ENCODE data around the gene SLC25A24. TPM values are rescaled to one million over a fixed set of nuclear protein-coding genes. Genes with fewer than 3 reads are reported as not detected.
"Not testable (repeated sequence)": the region's sequence is repeated elsewhere in the genome, so short reads cannot be mapped to it uniquely, and the experiment has no call there.

The SLC25A24 gene
- total RNA-seq, 1 experiment from 2014 or later, result 124 TPM

GRCh38 chr1:108211014-108211413 lies 10.9 kb upstream of the SLC25A24 start:
- DNase-seq (ENCODE audit: low read depth in 1 of 2, low spot score in 2 of 2), result no peak
- no peaks in the 10 kb centered on the region for H3K36me3 ChIP-seq
- no peaks in the 10 kb centered on the region for H3K4me1 ChIP-seq (replicated peaks)
- H3K4me3 ChIP-seq, result no peak overlapping the region
- H3K27ac ChIP-seq, result no peak overlapping the region
- no peaks in the 10 kb centered on the region for H3K9me3 ChIP-seq (replicated peaks)
- peaks cover 31% of the 10 kb centered on the region for H3K27me3 ChIP-seq (replicated peaks)

- H3K27me3 ChIP-seq (replicated peaks), result peaks cover 31% of the 10 kb centered on the region
- no peak overlapping the region for H3K27ac ChIP-seq
- H3K36me3 ChIP-seq, result no peaks in the 10 kb centered on the region
- H3K9me3 ChIP-seq (replicated peaks), result no peaks in the 10 kb centered on the region
- H3K4me1 ChIP-seq (replicated peaks), result no peaks in the 10 kb centered on the region
- no peak overlapping the region for H3K4me3 ChIP-seq
- DNase-seq (ENCODE audit: low read depth in 1 of 2, low spot score in 2 of 2), result no peak
Measured at GRCh38 chr1:108209456-108210108, 9.4 kb upstream of the SLC25A24 start.

DNA sequence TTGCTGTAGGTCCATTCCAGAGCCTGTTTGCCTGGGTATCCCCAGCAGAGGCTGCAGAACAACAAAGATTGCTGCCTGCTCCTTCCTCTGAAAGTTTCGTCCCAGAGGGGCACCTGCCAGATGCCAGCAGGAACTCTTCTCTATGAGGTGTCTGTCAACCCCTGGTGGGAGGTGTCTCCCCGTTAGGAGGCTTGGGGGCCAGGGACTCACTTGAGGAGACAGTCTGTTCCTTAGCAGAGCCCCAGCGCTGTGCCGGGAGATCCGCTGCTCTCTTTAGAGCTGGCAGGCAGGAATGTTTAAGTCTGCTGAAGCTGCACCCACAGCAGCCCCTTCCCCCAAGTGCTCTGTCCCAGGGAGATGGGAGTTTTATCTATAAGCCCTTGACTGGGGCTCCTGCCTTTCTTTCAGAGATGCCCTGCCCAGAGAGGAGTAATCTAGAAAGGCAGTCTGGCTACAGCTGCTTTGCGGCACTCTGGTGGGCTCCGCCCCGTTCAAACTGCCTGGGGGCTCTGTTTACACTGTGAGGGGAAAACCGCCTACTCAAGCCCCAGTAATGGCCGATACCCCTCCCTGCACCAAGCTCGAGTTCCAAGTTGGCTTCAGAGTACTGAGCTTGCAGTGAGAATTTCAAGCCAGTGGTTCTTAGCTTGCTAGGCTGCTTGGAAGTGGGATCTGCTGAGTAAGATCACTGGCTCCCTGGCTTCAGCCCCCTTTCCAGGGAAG lies 8.7 kb upstream of the SLC25A24 start:
- H3K27me3 ChIP-seq (replicated peaks), result peaks cover 31% of the 10 kb centered on the region
- no peaks in the 10 kb centered on the region for H3K4me1 ChIP-seq (replicated peaks)
- DNase-seq (ENCODE audit: low read depth in 1 of 2, low spot score in 2 of 2), result no peak
- H3K36me3 ChIP-seq, result no peaks in the 10 kb centered on the region
- H3K27ac ChIP-seq, result no peak overlapping the region
- no peak overlapping the region for H3K4me3 ChIP-seq
- H3K9me3 ChIP-seq (replicated peaks), result no peaks in the 10 kb centered on the region

- H3K27ac ChIP-seq; H3K4me3 ChIP-seq; DNase-seq (ENCODE audit: low read depth in 1 of 2, low spot score in 2 of 2); H3K9me3 ChIP-seq (replicated peaks): not testable (repeated sequence)
- Histone ChIP-seq H3K27me3 (replicated peaks) (peaks cover 15% of the 10 kb centered on the region), H3K4me1 (replicated peaks) (peaks cover 13% of the 10 kb centered on the region), H3K36me3 (peaks cover 18% of the 10 kb centered on the region)
Measured at GRCh38 chr1:108203582-108203981, 3.4 kb upstream of the SLC25A24 start.

DNA sequence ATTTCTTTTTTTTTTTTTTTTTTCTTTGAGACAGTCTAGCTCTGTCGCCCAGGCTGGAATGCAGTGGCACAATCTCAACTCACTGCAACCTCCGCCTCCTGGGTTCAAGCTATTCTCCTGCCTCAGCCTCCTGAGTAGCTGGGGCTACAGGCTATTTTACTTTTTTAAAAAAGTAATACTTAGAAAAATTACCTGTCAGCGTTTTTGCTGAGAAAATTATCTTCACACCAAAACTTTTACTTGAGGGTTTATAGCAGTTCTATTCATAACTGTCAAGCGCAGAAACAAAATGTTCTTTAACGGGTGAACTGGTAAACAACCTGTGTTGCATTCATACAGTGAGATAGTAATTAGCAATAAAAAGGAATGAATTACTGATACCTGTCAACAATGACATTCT lies 1.5 kb upstream of the SLC25A24 start:
- no peak overlapping the region for H3K4me3 ChIP-seq
- H3K27me3 ChIP-seq (replicated peaks), result peaks cover 4% of the 10 kb centered on the region
- DNase-seq (ENCODE audit: low read depth in 1 of 2, low spot score in 2 of 2), result no peak

GRCh38 chr1:108200687-108201051 lies 526 bp upstream of the SLC25A24 start:
- H3K27ac ChIP-seq, result peak overlapping the region; percentile 97

More for the DNA sequence above, 1.5 kb upstream of the SLC25A24 start:
- Histone ChIP-seq H3K27ac (no peak overlapping the region), H3K9me3 (replicated peaks) (no peaks in the 10 kb centered on the region), H3K36me3 (peaks cover 37% of the 10 kb centered on the region), H3K4me1 (replicated peaks) (peaks cover 20% of the 10 kb centered on the region)

DNA sequence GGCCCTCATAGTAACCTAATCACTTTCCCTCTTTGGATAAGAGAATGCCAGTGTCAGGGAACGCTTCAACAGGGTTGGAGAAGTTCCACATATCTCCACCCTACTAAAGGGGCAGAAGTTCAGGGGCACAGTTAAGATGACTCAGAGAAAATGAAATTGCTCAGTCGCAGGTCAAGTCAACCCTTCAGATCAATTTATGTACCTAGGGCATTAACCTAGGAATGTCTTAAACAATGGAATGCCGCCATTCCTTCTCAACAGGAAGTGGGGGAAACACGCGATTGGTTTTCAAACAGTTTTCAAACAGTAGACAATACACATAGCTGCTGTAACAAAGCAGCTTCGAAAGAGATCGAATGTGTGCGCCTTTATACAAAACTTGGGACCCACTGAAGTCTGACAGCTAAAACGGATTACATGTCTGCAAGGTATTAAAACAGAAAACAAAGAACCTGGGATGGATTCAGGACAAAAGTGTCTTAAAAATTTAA lies 897 bp downstream of the SLC25A24 start:
- Histone ChIP-seq H3K36me3 (peaks cover 62% of the 10 kb centered on the region), H3K27me3 (replicated peaks) (no peaks in the 10 kb centered on the region), H3K9me3 (replicated peaks) (no peaks in the 10 kb centered on the region), H3K4me3 (peak overlapping the region; percentile 96), H3K4me1 (replicated peaks) (peaks cover 20% of the 10 kb centered on the region), H3K27ac (peak overlapping the region; percentile 97)
- DNase-seq (ENCODE audit: low read depth in 1 of 2, low spot score in 2 of 2), result peak; percentile 56 to 78

More at GRCh38 chr1:108200687-108201051, 526 bp upstream of the SLC25A24 start:
- Histone ChIP-seq H3K36me3 (peaks cover 48% of the 10 kb centered on the region), H3K9me3 (replicated peaks) (no peaks in the 10 kb centered on the region), H3K27me3 (replicated peaks) (no peaks in the 10 kb centered on the region; the same call in 1 of the 2 replicates), H3K4me3 (peak overlapping the region; percentile 96), H3K4me1 (replicated peaks) (peaks cover 20% of the 10 kb centered on the region)
- DNase-seq (ENCODE audit: low read depth in 1 of 2, low spot score in 2 of 2), result peak in 1 of 2 experiments; percentile 56

DNA sequence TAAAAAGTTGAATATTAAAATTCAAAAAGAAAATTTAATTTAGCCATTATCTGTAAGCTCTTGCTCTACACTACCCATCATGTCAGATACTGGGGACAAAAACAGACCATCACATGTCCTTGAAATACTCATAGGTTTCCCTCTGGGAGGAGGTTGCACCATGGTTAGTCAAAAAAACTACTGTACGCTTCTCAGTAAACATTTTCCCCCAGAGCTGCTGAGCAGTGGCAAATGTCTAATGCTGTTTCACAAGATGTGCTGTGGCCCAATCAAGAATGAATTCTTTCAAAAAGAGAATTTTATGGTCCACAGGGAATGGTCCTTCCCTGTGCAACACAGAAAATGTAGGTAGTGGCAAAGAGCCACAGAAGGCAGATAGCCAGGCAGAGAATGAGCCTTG lies 6.1 kb downstream of the SLC25A24 start:
- Histone ChIP-seq H3K27me3 (replicated peaks) (no peaks in the 10 kb centered on the region), H3K4me3 (no peak overlapping the region), H3K9me3 (replicated peaks) (no peaks in the 10 kb centered on the region), H3K4me1 (replicated peaks) (peaks cover 9% of the 10 kb centered on the region), H3K27ac (no peak overlapping the region), H3K36me3 (peaks cover 91% of the 10 kb centered on the region)
- DNase-seq (ENCODE audit: low read depth in 1 of 2, low spot score in 2 of 2), result no peak

GRCh38 chr1:108193333-108193732 lies 6.8 kb downstream of the SLC25A24 start:
- Histone ChIP-seq H3K4me3 (no peak overlapping the region), H3K36me3 (peaks cover 91% of the 10 kb centered on the region), H3K27ac (no peak overlapping the region), H3K4me1 (replicated peaks) (peaks cover 4% of the 10 kb centered on the region), H3K9me3 (replicated peaks) (no peaks in the 10 kb centered on the region), H3K27me3 (replicated peaks) (no peaks in the 10 kb centered on the region)
- DNase-seq (ENCODE audit: low read depth in 1 of 2, low spot score in 2 of 2), result no peak

DNA sequence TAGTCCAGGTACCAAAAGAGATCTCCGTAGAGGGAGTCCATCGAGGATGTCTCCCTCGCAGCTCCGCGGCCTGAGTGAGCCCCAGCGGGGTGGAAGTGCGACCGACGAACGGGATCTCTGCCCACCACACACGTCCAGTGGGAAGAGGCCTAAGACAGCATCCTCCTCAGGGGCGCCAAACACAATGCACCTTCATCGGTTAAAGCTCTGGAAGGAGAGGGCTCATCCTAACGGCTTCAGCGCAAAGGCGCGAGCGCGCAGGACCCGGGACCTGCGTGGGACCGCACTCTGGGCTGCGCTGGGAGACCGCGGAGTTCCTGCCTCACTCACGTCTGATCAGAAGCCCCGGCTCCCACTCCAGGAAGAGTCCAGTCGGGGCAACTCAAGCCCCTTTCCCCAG lies 7.6 kb downstream of the SLC25A24 start:
- no peak overlapping the region for H3K27ac ChIP-seq
- H3K27me3 ChIP-seq (replicated peaks), result no peaks in the 10 kb centered on the region
- H3K4me1 ChIP-seq (replicated peaks), result no peaks in the 10 kb centered on the region
- DNase-seq (ENCODE audit: low read depth in 1 of 2, low spot score in 2 of 2), result no peak
- H3K36me3 ChIP-seq, result peaks cover 87% of the 10 kb centered on the region
- no peaks in the 10 kb centered on the region for H3K9me3 ChIP-seq (replicated peaks)
- no peak overlapping the region for H3K4me3 ChIP-seq

- no peaks in the 10 kb centered on the region for H3K9me3 ChIP-seq (replicated peaks)
- H3K27ac ChIP-seq, result no peak overlapping the region
- no peak overlapping the region for H3K4me3 ChIP-seq
- no peak for DNase-seq (ENCODE audit: low read depth in 1 of 2, low spot score in 2 of 2)
- H3K36me3 ChIP-seq, result peaks cover 76% of the 10 kb centered on the region
- H3K27me3 ChIP-seq (replicated peaks), result no peaks in the 10 kb centered on the region
- H3K4me1 ChIP-seq (replicated peaks), result no peaks in the 10 kb centered on the region
Measured at GRCh38 chr1:108190686-108191416, 9.3 kb downstream of the SLC25A24 start.

GRCh38 chr1:108190001-108190634 lies 10.0 kb downstream of the SLC25A24 start:
- Histone ChIP-seq H3K4me3 (no peak overlapping the region), H3K4me1 (replicated peaks) (no peaks in the 10 kb centered on the region), H3K27ac (no peak overlapping the region)

GRCh38 chr1:108188801-108189200 lies 11.3 kb downstream of the SLC25A24 start:
- H3K9me3 ChIP-seq (replicated peaks), result no peaks in the 10 kb centered on the region
- no peaks in the 10 kb centered on the region for H3K27me3 ChIP-seq (replicated peaks)
- no peak for DNase-seq (ENCODE audit: low read depth in 1 of 2, low spot score in 2 of 2)
- no peak overlapping the region for H3K27ac ChIP-seq
- H3K4me3 ChIP-seq, result no peak overlapping the region
- no peaks in the 10 kb centered on the region for H3K4me1 ChIP-seq (replicated peaks)
- H3K36me3 ChIP-seq, result peaks cover 75% of the 10 kb centered on the region

More at GRCh38 chr1:108190001-108190634, 10.0 kb downstream of the SLC25A24 start:
- Histone ChIP-seq H3K9me3 (replicated peaks) (no peaks in the 10 kb centered on the region), H3K36me3 (peaks cover 75% of the 10 kb centered on the region), H3K27me3 (replicated peaks) (no peaks in the 10 kb centered on the region)
- DNase-seq (ENCODE audit: low read depth in 1 of 2, low spot score in 2 of 2), result no peak

Measured in SJSA1 (cell line).